Peyer's patch (tissue), 4 donors: ENCODE results near the gene CLCNKA. TPM values are rescaled to one million over a fixed set of nuclear protein-coding genes. Genes with fewer than 3 reads are reported as not detected.
"Not testable (repeated sequence)": the region's sequence is repeated elsewhere in the genome, so short reads cannot be mapped to it uniquely, and the experiment has no call there.

ENCODE experiments used
- DNase-seq, 3 donors: peaks; one replicate each; pipeline ENCODE4 v3.0.0-alpha.2; 2017 to 2019
- H3K27ac ChIP-seq, 4 donors: fragments of 200-600 bp; sonication (generic); one replicate each; pipeline ENCODE4 v1.5.1; 2016 to 2019
- H3K27me3 ChIP-seq, 2 donors: fragments of 200-600 bp; sonication (generic); one replicate each; pipeline ENCODE4 v1.5.1; 2019
- H3K36me3 ChIP-seq, 3 donors: fragments of 200-600 bp; sonication (generic); one replicate each; pipeline ENCODE4 v1.5.1; 2016 to 2019
- H3K4me1 ChIP-seq, 4 donors: fragments of 200-600 bp; sonication (generic); one replicate each; pipeline ENCODE4 v1.5.1; 2016 to 2019
- H3K4me3 ChIP-seq, 4 donors: fragments of 200-600 bp; sonication (generic); 1 replicate in 3 of 4; 2 replicates in 1 of 4; pipeline ENCODE4 v1.5.1; 2016 to 2019; ENCODE audit warnings: mild to moderate bottlenecking in 1 of 4
- H3K9me3 ChIP-seq, 4 donors: fragments of 200-600 bp; sonication (generic); one replicate each; pipeline ENCODE4 v1.5.1; 2016 to 2019; ENCODE audit warnings: mild to moderate bottlenecking in 1 of 4
- CTCF ChIP-seq, 6 experiments: fragments of 450-650 bp in 4 of 6; fragments of 200-600 bp in 2 of 6; sonication (generic) in 1 of 6; IDR thresholded peaks; one replicate each; pipeline ENCODE4 v1.5.1; 2017 to 2019; ENCODE audit warnings: antibody characterized with exemption in 6 of 6, mild to moderate bottlenecking in 3 of 6, moderate library complexity in 1 of 6
- POLR2A ChIP-seq, 2 donors: fragments of 450-650 bp; IDR thresholded peaks; one replicate each; pipeline ENCODE4 v1.5.1; 2017; ENCODE audit warnings: antibody characterized with exemption in 2 of 2, mild to moderate bottlenecking in 2 of 2, moderate library complexity in 2 of 2
- total RNA-seq, 4 donors: library from RNA; depleted of rRNA; stranded (reverse); fragments of >200 nt; gene quantifications; one replicate each; pipeline ENCODE4 v1.1.0, GENCODE V29; 2016

The CLCNKA gene
- total RNA-seq, 4 donors from 2014 or later = 0.47 TPM; not detected in 3

GRCh38 chr1:16020325-16020724 is 1.5 kb upstream of the CLCNKA start:
- H3K36me3 ChIP-seq = no peaks in the 10 kb centered on the region
- no peaks in the 10 kb centered on the region for H3K9me3 ChIP-seq
- DNase-seq = no peak
- no peak overlapping the region for H3K4me3 ChIP-seq
- TF ChIP-seq POLR2A (IDR thresholded peaks at IDR 0.05) (no peak), CTCF (IDR thresholded peaks at IDR 0.05) (no peak)
- no peaks in the 10 kb centered on the region for H3K4me1 ChIP-seq
- no peaks in the 10 kb centered on the region for H3K27me3 ChIP-seq
- H3K27ac ChIP-seq = peak overlapping the region in 1 of 4 donors; percentile 81

- not testable (repeated sequence) for H3K36me3 ChIP-seq, H3K9me3 ChIP-seq, H3K27me3 ChIP-seq, DNase-seq, H3K4me3 ChIP-seq, H3K27ac ChIP-seq, H3K4me1 ChIP-seq
These were observed 958 bp upstream of the CLCNKA start for GRCh38 chr1:16020878-16021277.

- Histone ChIP-seq H3K4me1 (peaks cover 0 to 10% (median 7%) of the 10 kb centered on the region in 4 donors), H3K4me3 (no peak overlapping the region), H3K27me3 (no peaks in the 10 kb centered on the region), H3K27ac (no peak overlapping the region), H3K36me3 (no peaks in the 10 kb centered on the region), H3K9me3 (no peaks in the 10 kb centered on the region)
- no peak for DNase-seq
- no peak for TF ChIP-seq POLR2A (IDR thresholded peaks at IDR 0.05)
- no peak for TF ChIP-seq CTCF (IDR thresholded peaks at IDR 0.05)
These were observed 557 bp downstream of the CLCNKA start for GRCh38 chr1:16022393-16022792.

- H3K4me3 ChIP-seq = no peak overlapping the region
- TF ChIP-seq POLR2A (IDR thresholded peaks at IDR 0.05) (no peak), CTCF (IDR thresholded peaks at IDR 0.05) (no peak)
- no peaks in the 10 kb centered on the region for H3K36me3 ChIP-seq
- no peaks in the 10 kb centered on the region for H3K9me3 ChIP-seq
- DNase-seq = no peak
- H3K27me3 ChIP-seq = no peaks in the 10 kb centered on the region
- peaks cover 0 to 11% (median 7%) of the 10 kb centered on the region in 4 donors for H3K4me1 ChIP-seq
- H3K27ac ChIP-seq = no peak overlapping the region
These were observed 1.3 kb downstream of the CLCNKA start for GRCh38 chr1:16023050-16023653.

GRCh38 chr1:16026302-16026701 is 4.5 kb downstream of the CLCNKA start:
- H3K36me3 ChIP-seq, H3K27ac ChIP-seq, H3K27me3 ChIP-seq, H3K4me3 ChIP-seq, DNase-seq, H3K9me3 ChIP-seq: not testable (repeated sequence)
- peaks cover 0 to 11% (median 7%) of the 10 kb centered on the region in 4 donors for H3K4me1 ChIP-seq

- H3K36me3 ChIP-seq = no peaks in the 10 kb centered on the region
- no peaks in the 10 kb centered on the region for H3K9me3 ChIP-seq
- TF ChIP-seq POLR2A (IDR thresholded peaks at IDR 0.05) = no peak
- TF ChIP-seq CTCF (IDR thresholded peaks at IDR 0.05) = no peak
- no peak for DNase-seq
- peaks cover 0 to 11% (median 7%) of the 10 kb centered on the region in 4 donors for H3K4me1 ChIP-seq
- H3K27me3 ChIP-seq = no peaks in the 10 kb centered on the region
- no peak overlapping the region for H3K27ac ChIP-seq
- H3K4me3 ChIP-seq = peak overlapping the region in 2 of 4 donors; percentile 7 to 26
These were observed 5.1 kb downstream of the CLCNKA start for GRCh38 chr1:16026723-16027484.
